Adrenal gland (tissue), 12 donors: Measurements from ENCODE around the gene RPH3AL. TPM values are rescaled to one million over a fixed set of nuclear protein-coding genes. Genes with fewer than 3 reads are reported as not detected.

Experiments
- DNase-seq, 7 donors: peaks; one replicate each; pipeline ENCODE4 v3.0.0-alpha.2; 2019 to 2020
- H3K27ac ChIP-seq, 5 donors: fragments of 200-600 bp; sonication (generic) in 4 of 5; 1 replicate in 3 of 5; 2 replicates in 2 of 5; pipeline versions ENCODE4 v1.5.1 to v1.8.0; 2016 to 2020; ENCODE audit warnings: mild to moderate bottlenecking in 1 of 5
- H3K27me3 ChIP-seq: fragments of 200-600 bp; 2 replicates; pipeline ENCODE4 v1.8.0; 2021
- H3K36me3 ChIP-seq, 2 donors: fragments of 200-600 bp; replicated peaks in 1 of 2; 1 replicate in 1 of 2; 2 replicates in 1 of 2; pipeline versions ENCODE4 v1.5.1 to v1.8.0; 2018 to 2022
- H3K4me1 ChIP-seq, 2 donors: fragments of 200-600 bp; replicated peaks in 1 of 2; 1 replicate in 1 of 2; 2 replicates in 1 of 2; pipeline versions ENCODE4 v1.5.1 to v1.8.0; 2018 to 2021
- H3K4me3 ChIP-seq, 4 donors: fragments of 200-600 bp; sonication (generic) in 3 of 4; one replicate each; pipeline ENCODE4 v1.5.1; 2016 to 2018
- H3K9me3 ChIP-seq, 3 donors: fragments of 200-600 bp; sonication (generic) in 1 of 3; replicated peaks in 1 of 3; 1 replicate in 2 of 3; 2 replicates in 1 of 3; pipeline versions ENCODE4 v1.5.1 to v1.8.0; 2016 to 2021
- POLR2A ChIP-seq, 2 donors: fragments of 450-650 bp; IDR thresholded peaks; one replicate each; pipeline ENCODE4 v1.6.1; 2017; ENCODE audit warnings: antibody characterized with exemption in 2 of 2, mild to moderate bottlenecking in 2 of 2, moderate library complexity in 1 of 2
- WGBS, 4 donors: extraction: QIAGEN DNeasy Blood & Tissue Kit in 2 of 4; methylation state at CpG; one replicate each; pipeline versions ENCODE4 v1.1.5 to v1.1.7; 2013 to 2017; 5-methylcytosine and 5-hydroxymethylcytosine counted together
- intact Hi-C, 2 donors: fragments of 100-400 bp; cut with DNase I; formaldehyde crosslinking; loops; one replicate each; pipeline versions ENCODE4 v1.14.1 to v1.15.0; 2022 to 2023
- polyA plus RNA-seq, 3 donors: library from polyadenylated mRNA; stranded (reverse); fragments of 200-250 nt in 2 of 3; fragments of 350-450 nt in 1 of 3; fragmentation: Illumina TruSeq in 1 of 3; extraction: RNeasy Lipid Tissue Mini Kit (QIAGEN cat#74804) in 1 of 3; gene quantifications; one replicate each; pipeline ENCODE4 v1.2.3, GENCODE V29; 2013 to 2014
- total RNA-seq, 9 donors: library from RNA; depleted of rRNA in 4 of 9; stranded (reverse); fragments of >200 nt in 4 of 9; fragments of 120-200 nt in 1 of 9; fragmentation: NEBNext Ultra II Directional in 1 of 9; extraction: Animal tissue kit (Norgen Biotek cat#: 25700) in 1 of 9; gene quantifications; one replicate each; pipeline versions ENCODE4 v1.1.0 to v1.2.4, GENCODE V29; 2013 to 2023
- TF ChIP-seq, protein P1 (sequence below), 6 experiments: fragments of 450-650 bp in 4 of 6; fragments of 200-600 bp in 2 of 6; sonication (generic) in 1 of 6; IDR thresholded peaks; 1 replicate in 5 of 6; 2 replicates in 1 of 6; pipeline versions ENCODE4 v1.5.1 to v1.8.0; 2016 to 2021; ENCODE audit warnings: antibody characterized with exemption in 6 of 6, mild to moderate bottlenecking in 2 of 6, moderate library complexity in 1 of 6
- donor health status: healthy with polysubstance abuse.
- donor health status: Bipolar disorder and iron deficiency.
- donor health status: DM: yes; HTN: yes; CAD: no.
- donor health status: DM: no; HTN: no; CAD: no.
- donor health status: DM: no; HTN: no; CAD: no.
- donor health status: DM: yes; HTN: yes; CAD: no.

Gene RPH3AL
- total and polyA plus RNA-seq, 12 donors: 7.7 to 79.2 (median 33.7) TPM

GRCh38 chr17:343211-343610, 9.4 kb downstream of the RPH3AL start:
- TF ChIP-seq POLR2A (IDR thresholded peaks at IDR 0.05): no peak
- TF ChIP-seq, protein P1, sequence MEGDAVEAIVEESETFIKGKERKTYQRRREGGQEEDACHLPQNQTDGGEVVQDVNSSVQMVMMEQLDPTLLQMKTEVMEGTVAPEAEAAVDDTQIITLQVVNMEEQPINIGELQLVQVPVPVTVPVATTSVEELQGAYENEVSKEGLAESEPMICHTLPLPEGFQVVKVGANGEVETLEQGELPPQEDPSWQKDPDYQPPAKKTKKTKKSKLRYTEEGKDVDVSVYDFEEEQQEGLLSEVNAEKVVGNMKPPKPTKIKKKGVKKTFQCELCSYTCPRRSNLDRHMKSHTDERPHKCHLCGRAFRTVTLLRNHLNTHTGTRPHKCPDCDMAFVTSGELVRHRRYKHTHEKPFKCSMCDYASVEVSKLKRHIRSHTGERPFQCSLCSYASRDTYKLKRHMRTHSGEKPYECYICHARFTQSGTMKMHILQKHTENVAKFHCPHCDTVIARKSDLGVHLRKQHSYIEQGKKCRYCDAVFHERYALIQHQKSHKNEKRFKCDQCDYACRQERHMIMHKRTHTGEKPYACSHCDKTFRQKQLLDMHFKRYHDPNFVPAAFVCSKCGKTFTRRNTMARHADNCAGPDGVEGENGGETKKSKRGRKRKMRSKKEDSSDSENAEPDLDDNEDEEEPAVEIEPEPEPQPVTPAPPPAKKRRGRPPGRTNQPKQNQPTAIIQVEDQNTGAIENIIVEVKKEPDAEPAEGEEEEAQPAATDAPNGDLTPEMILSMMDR (IDR thresholded peaks at IDR 0.05): no peak
- H3K27me3 ChIP-seq: no peaks in the 10 kb centered on the region
- intact Hi-C loops: no loop called here
- peaks cover 16 to 36% of the 10 kb centered on the region in 2 donors for H3K4me1 ChIP-seq
- no peaks in the 10 kb centered on the region for H3K36me3 ChIP-seq
- peak in 1 of 7 donors; percentile 22 for DNase-seq
- H3K4me3 ChIP-seq: no peak overlapping the region
- WGBS, 4 donors: 39 to 65% (median 52%) methylated on average over 3 to 7 of the region's 7 CpGs
- peak overlapping the region in 2 of 5 donors; percentile 3 to 50 for H3K27ac ChIP-seq
- H3K9me3 ChIP-seq: no peaks in the 10 kb centered on the region

DNA sequence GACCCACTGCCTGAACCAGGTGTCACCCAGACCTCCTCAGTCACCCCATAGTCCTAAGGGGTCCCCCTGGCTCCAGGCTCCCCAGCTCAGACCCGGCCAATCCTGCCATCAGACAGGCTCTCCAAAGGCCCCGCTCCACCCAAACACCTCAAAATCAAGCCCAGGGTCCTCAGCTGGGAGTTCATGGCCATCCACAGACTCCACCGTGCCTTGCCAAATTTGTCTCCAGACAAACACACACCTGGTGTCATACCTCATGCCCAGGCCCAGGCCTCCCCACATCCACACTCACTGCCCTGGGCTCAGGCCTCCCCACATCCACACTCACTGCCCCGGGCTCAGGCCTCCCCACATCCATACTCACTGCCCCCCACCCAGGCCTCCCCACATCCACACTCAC, 12.5 kb downstream of the RPH3AL start:
- no peak for TF ChIP-seq POLR2A (IDR thresholded peaks at IDR 0.05)
- TF ChIP-seq, protein P1 (IDR thresholded peaks at IDR 0.05): no peak
- 78 to 87% (median 84%) methylated on average over 3 to 4 of the region's 4 CpGs for WGBS, 4 donors
- Histone ChIP-seq H3K4me3 (no peak overlapping the region), H3K9me3 (no peaks in the 10 kb centered on the region), H3K27ac (peak overlapping the region in 2 of 5 donors; percentile 67 to 85), H3K27me3 (no peaks in the 10 kb centered on the region), H3K36me3 (no peaks in the 10 kb centered on the region), H3K4me1 (peaks cover 34 to 49% of the 10 kb centered on the region in 2 donors)
- peak in 1 of 7 donors; percentile 5 for DNase-seq
- intact Hi-C loops: no loop called here

DNA sequence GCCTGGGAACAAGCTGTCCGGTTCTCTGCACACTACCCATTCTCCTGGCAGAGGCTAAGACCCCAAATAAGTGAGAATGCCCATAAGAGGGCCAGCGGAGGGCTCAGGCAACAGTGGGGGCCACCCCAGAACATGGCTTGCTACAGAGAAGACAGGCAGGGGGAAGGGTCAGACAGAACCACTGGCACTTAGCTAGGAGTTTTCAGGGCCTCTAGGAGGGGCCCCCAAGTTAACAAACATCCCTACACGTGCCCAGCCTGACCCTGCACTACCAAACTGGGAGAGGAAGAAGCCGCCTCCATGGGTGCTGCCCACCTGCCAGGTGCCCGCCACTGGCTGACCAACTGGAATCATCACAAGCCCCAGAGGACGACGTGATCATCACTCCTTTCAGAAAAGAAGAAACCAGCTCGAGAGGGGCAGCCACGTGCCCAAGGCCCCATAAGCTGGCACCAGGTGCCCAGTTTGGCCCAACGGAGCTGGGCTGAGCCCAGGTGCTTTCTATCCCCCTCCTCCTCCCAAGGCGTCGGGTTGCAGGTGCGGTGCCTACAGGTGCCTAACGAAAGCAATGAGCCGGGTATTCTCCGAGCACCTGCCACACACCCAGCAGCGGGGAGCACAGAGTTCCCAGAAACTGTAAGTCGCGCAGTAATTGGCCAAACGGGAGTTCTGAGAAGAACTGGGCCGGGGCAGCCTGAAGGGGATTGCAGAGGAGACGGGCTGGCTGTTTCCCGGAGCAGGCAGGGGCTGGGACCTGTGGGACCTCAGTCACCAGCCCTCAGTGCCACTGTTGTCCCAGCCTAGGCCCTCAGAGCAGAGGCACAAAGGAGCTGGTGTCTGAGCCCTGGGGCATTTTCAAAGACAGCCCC, 13.2 kb downstream of the RPH3AL start:
- no peak for TF ChIP-seq POLR2A (IDR thresholded peaks at IDR 0.05)
- TF ChIP-seq, protein P1 (IDR thresholded peaks at IDR 0.05): no peak
- Histone ChIP-seq H3K4me1 (peaks cover 40 to 53% of the 10 kb centered on the region in 2 donors), H3K4me3 (no peak overlapping the region), H3K9me3 (no peaks in the 10 kb centered on the region), H3K36me3 (no peaks in the 10 kb centered on the region), H3K27me3 (no peaks in the 10 kb centered on the region), H3K27ac (peak overlapping the region; percentile 19 to 85 (median 60))
- intact Hi-C loops: no loop called here
- WGBS, 4 donors: 79 to 86% (median 80%) methylated on average over 19 to 23 of the region's 23 CpGs
- DNase-seq: peak in 1 of 7 donors; percentile 10

- Histone ChIP-seq H3K4me3 (no peak overlapping the region), H3K27me3 (no peaks in the 10 kb centered on the region), H3K27ac (peak overlapping the region in 4 of 5 donors; percentile 19 to 85 (median 58)), H3K36me3 (no peaks in the 10 kb centered on the region), H3K4me1 (peaks cover 48 to 57% of the 10 kb centered on the region in 2 donors), H3K9me3 (no peaks in the 10 kb centered on the region)
- DNase-seq: peak in 6 of 7 donors; percentile 76 to 89 (median 86)
- TF ChIP-seq, protein P1 (IDR thresholded peaks at IDR 0.05): no peak
- peak in 1 of 2 donors; percentile 17 for TF ChIP-seq POLR2A (IDR thresholded peaks at IDR 0.05)
- intact Hi-C loops: no loop called here
- WGBS, 4 donors: 54 to 75% (median 62%) methylated on average over 9 to 19 of the region's 19 CpGs
Observed at GRCh38 chr17:338442-339192, 14.0 kb downstream of the RPH3AL start.
